HAP-1 (cell line): Measurements from ENCODE around the gene SEPTIN10.

Experiments used
- DNase-seq, 2 experiments: peaks; one replicate each; pipeline ENCODE4 v3.0.0-alpha.2; 2016 to 2020; ENCODE audit warnings: low spot score in 2 of 2
- H3K27me3 ChIP-seq: fragments of 250-450 bp; sonication (Bioruptor Pico); 2 replicates; pipeline ENCODE4 v1.5.1; 2020; ENCODE audit warnings: low read depth, mild to moderate bottlenecking, moderate library complexity
- H3K36me3 ChIP-seq: fragments of 250-450 bp; sonication (Bioruptor Pico); replicated peaks from 2 replicates; pipeline ENCODE4 v1.5.1; 2020; ENCODE audit warnings: mild to moderate bottlenecking
- H3K4me1 ChIP-seq: fragments of 250-450 bp; sonication (Bioruptor Pico); 2 replicates; pipeline ENCODE4 v1.5.1; 2020; ENCODE audit warnings: mild to moderate bottlenecking
- H3K4me3 ChIP-seq: fragments of 250-450 bp; sonication (Bioruptor Pico); 2 replicates; pipeline ENCODE4 v1.5.1; 2020; ENCODE audit warnings: mild to moderate bottlenecking, moderate library complexity
- H3K9me3 ChIP-seq: fragments of 250-450 bp; sonication (Bioruptor Pico); 2 replicates; pipeline ENCODE4 v1.5.1; 2020; ENCODE audit warnings: mild to moderate bottlenecking, moderate library complexity
- in situ Hi-C: fragments of 300-500 bp; cut with MboI; formaldehyde crosslinking; loops from 3 replicates; pipeline ENCODE4 v1.14.3; 2020; ENCODE audit warnings: low sequenced_read_pairs, inconsistent platforms, mixed read lengths

SEPTIN10 gene

DNA sequence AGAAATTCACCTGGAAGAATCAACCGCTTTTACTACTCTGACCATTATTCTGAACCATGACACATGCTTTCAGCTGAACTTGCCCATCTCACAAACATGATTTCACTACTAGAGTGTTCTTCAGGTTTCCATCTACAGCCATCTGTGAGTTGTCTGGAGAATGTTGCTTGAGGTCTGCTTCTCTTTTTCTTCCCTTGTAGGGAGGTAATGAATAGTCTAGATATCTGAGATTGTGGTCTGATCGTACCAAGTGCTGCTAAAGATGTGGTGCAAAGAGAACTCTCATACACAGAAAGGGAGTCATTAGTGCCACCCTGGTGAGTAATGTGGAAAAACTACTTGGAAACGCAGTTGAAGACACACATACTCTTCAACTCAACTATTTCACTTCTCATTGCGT is 10.6 kb upstream of the SEPTIN10 start:
- Histone ChIP-seq H3K4me1 (no peaks in the 10 kb centered on the region), H3K9me3 (no peaks in the 10 kb centered on the region), H3K27me3 (no peaks in the 10 kb centered on the region), H3K36me3 (no peaks in the 10 kb centered on the region), H3K4me3 (no peak overlapping the region)
- no peak for DNase-seq
- in situ Hi-C loops = no loop called here

DNA sequence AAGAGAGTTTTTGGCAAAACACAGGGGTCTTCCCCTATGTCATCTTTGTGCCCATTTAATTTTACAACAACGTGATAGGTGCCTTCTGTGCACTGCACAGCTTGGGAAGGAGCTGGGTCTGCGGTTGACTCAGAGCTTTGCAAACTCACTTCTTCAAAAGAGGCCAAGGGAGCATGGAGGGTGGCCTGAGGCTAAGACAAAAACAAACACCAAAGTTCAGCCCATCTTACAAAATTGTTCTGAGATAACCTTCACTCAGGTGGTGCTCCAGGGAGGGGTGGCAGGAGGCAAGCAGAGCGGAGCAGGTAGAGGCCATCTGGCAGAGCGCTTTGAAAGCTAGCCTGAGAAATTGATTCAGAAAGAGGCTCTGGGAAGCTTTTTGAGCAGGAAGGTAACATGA is 10.2 kb upstream of the SEPTIN10 start:
- H3K4me1 ChIP-seq = no peaks in the 10 kb centered on the region
- H3K9me3 ChIP-seq = no peaks in the 10 kb centered on the region
- H3K36me3 ChIP-seq = no peaks in the 10 kb centered on the region
- H3K27me3 ChIP-seq = no peaks in the 10 kb centered on the region
- DNase-seq = no peak
- in situ Hi-C loops = no loop called here
- no peak overlapping the region for H3K4me3 ChIP-seq

DNA sequence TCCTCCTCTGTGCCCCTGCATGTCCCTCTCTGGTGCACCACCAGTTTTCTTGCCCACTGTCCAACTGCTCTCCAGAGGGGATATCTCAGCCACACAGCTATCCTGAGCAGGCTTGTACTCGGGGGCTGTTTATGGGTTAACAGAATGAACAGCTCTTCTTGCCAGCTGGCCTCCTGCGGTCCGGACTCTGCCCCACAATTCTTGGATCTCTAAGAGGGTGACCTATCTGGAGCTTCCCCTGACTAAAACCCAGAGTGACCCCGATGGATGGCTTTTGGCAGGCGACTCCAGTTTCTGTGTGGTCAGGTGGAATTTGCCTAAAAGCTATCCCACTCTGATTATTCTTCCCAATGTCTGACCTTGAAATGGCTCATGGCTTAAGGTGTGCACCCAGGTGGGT is 9.5 kb upstream of the SEPTIN10 start:
- in situ Hi-C loops = no loop called here
- no peaks in the 10 kb centered on the region for H3K4me1 ChIP-seq
- H3K36me3 ChIP-seq = no peaks in the 10 kb centered on the region
- no peaks in the 10 kb centered on the region for H3K27me3 ChIP-seq
- no peak overlapping the region for H3K4me3 ChIP-seq
- no peak for DNase-seq
- H3K9me3 ChIP-seq = no peaks in the 10 kb centered on the region

DNA sequence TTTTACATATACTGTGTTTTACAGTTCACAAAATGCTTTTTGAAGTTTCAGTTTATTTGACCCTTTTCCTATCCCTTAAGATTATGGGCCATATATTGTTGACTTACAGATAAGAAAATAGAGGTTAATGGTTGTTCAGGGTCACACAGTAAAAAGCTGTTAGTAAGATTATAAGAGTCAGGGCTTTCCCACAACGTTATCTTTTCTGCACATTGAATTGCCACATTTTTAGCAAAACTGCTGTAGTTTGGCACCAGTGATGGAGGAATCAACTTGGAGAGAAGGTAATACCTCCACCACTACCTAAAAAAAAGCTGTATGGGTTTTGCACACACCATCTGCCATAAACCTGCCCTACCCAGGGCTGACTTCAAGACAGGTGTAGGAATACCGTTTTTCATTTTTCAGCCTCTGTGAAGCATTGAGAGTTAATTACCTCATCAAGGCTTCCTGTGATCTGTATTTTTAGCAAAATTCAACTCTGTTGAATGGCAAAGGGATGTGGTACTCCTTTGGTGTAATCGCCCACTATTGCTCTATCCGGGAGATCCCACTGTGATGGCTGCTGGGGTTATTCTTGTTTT is 5.4 kb upstream of the SEPTIN10 start:
- Histone ChIP-seq H3K4me1 (peaks cover 3% of the 10 kb centered on the region; the same call in 1 of the 2 replicates), H3K36me3 (no peaks in the 10 kb centered on the region), H3K27me3 (no peaks in the 10 kb centered on the region), H3K9me3 (no peaks in the 10 kb centered on the region), H3K4me3 (no peak overlapping the region)
- no peak for DNase-seq
- in situ Hi-C loops = no loop called here

DNA sequence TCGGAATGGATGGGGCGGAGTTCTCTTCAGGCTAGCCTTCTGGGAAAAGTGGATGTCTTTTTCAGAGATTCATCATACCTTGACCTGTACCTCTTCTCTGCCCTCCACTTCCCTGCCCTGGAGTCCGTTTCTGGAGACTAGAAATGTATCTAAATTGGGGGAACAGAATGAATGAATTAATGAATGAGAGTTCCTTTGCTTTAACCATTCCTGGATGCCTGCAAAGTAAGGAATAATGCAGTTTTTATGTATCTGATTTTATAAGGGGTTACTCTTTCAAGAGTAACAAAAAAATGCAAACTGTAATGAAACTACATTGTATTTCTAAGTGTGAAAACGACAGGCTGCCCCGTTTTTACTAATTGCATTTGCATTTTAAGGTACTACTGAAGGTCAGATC is 2.4 kb upstream of the SEPTIN10 start:
- Histone ChIP-seq H3K27me3 (no peaks in the 10 kb centered on the region; the same call in 1 of the 2 replicates), H3K9me3 (no peaks in the 10 kb centered on the region), H3K36me3 (no peaks in the 10 kb centered on the region), H3K4me3 (no peak overlapping the region), H3K4me1 (peaks cover 11% of the 10 kb centered on the region)
- in situ Hi-C loops = no loop called here
- DNase-seq = no peak

DNA sequence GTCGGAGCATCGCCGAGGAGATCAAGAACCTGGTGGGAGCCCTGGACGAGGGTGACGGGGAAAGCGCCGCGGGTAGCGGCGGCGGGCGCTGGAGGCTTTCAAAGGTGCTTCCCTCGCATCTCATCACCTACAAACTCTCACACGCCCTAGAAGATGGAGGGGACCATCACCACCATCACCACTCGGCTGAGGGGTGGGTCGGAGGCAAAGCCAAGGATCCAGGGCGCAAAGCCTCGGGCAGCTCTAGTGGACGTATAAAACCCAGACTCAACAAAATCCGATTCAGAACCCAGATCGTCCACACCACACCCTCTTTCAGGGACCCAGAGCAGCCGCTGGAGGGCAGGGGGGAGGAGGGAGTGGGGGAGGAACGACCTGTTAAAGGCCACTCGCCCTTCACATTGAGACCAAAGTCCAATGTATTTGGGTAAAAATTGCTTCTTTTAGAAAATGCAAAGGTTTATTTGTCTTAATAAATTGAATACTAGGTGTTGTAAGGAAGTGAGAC is 1.9 kb upstream of the SEPTIN10 start:
- Histone ChIP-seq H3K9me3 (no peaks in the 10 kb centered on the region), H3K4me3 (no peak overlapping the region), H3K27me3 (no peaks in the 10 kb centered on the region; the same call in 1 of the 2 replicates), H3K4me1 (peaks cover 11% of the 10 kb centered on the region), H3K36me3 (no peaks in the 10 kb centered on the region)
- in situ Hi-C loops = no loop called here
- DNase-seq = no peak

DNA sequence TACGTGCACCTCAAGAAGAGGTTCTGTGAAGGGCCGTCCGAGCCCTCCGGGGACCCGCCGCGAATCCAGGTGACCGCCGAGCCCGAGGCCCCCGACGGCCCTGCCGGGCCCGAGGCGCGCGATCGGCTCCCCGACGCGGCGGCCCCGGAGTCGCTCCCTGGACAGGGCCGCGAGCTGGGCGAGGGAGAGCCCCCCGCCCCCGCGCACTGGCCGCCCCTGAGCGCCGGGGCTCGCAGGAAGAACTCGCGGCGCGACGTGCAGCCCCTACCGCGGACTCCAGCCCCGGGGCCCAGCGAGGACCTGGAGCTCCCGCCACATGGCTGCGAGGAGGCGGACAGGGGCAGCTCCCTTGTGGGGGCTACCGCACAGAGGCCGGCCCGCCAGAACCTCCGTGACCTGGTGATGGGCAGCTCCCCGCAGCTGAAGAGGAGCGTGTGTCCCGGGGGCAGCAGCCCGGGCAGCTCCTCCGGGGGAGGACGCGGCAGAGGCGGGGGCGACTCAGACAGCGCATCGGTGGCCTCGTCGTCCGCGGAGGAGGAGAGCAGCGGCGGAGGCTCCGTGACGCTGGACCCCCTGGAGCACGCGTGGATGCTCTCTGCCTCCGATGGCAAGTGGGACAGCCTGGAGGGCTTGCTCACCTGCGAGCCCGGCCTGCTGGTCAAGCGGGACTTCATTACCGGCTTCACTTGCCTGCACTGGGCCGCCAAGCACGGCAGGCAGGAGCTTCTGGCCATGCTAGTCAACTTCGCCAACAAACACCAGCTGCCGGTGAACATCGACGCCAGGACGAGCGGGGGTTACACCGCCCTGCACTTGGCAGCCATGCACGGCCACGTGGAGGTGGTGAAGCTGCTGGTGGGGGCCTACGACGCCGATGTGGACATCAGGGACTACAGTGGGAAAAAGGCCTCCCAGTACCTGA is 1.2 kb upstream of the SEPTIN10 start:
- H3K36me3 ChIP-seq = no peaks in the 10 kb centered on the region
- H3K9me3 ChIP-seq = no peaks in the 10 kb centered on the region
- in situ Hi-C loops = no loop called here
- H3K27me3 ChIP-seq = no peaks in the 10 kb centered on the region; the same call in 1 of the 2 replicates
- peaks cover 11% of the 10 kb centered on the region for H3K4me1 ChIP-seq
- H3K4me3 ChIP-seq = no peak overlapping the region; the same call in 1 of the 2 replicates
- no peak for DNase-seq

DNA sequence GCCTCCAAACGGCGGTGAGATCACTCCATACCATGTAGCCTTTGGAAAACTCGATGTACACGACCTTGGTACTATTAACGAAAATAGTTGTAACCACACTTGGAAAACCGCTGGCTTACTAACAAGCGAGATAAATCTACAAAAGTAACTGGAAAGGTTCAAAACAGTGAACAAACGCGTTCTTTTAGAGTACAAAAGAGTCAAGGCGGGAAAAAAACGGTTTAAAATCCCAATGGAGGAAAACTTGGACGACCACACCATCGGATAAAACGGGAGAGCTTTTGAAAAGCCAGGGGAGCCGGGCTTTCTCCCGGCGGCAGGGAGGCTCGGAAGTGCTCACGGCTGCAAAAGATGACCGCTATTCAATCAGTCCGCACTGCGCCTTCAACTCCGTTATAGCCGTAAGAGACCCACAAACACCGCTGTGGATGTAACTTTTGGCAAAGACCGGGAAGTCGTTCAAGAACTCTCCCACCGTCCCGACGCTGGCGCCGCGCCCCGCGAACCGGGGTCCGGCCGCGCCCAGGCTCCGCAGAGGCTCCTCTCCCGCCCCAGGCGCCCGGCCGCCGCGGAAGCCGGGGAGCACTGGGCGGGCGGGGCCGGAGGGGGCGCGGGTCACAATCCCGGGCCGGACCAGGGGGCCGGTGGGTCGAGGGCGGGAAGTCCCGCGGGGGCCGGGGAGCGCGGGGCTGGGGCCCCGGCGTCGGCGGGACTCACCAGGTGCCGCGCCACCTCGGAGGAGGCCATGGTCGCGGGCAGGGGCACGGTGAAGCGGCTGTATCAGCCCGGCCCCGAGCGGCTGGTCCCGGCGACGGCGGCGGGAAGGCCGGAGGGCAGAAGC is 465 bp downstream of the SEPTIN10 start:
- DNase-seq = peak in 1 of 2 experiments; percentile 54
- H3K4me3 ChIP-seq = peak overlapping the region; percentile 73
- in situ Hi-C loops = no loop called here
- H3K9me3 ChIP-seq = no peaks in the 10 kb centered on the region
- H3K27me3 ChIP-seq = no peaks in the 10 kb centered on the region; the same call in 1 of the 2 replicates
- H3K4me1 ChIP-seq = peaks cover 15% of the 10 kb centered on the region
- no peaks in the 10 kb centered on the region for H3K36me3 ChIP-seq

DNA sequence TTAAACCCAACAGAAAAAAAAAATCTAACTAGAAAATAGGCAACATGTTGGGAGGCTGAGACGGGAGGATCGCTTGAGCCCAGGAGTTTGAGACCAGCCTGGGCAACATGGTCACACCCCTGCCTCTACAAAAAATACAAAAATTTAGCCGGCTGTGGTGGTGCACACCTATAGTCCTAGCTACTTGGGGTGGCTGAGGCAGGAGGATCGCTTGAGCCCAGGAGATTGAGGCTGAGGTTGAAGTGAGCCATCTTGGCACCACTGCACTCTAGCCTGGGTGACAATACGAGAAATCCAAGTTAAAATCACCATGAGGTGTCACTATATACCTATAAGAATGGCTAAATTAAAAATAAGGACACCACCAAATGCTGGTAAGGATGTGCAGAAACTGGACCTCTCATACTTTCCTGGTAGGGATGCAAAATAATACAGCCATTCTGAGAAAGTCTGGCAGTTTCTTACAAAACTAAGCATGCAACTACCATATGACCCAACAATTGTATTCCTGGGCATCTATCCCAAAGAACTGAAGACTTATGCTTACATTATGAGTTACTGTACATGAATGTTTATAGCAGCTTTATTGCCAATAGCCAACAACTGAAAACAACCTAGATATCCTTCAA is 2.2 kb downstream of the SEPTIN10 start:
- peak overlapping the region; percentile 73 for H3K4me3 ChIP-seq
- no peaks in the 10 kb centered on the region; the same call in 1 of the 2 replicates for H3K27me3 ChIP-seq
- in situ Hi-C loops = no loop called here
- no peaks in the 10 kb centered on the region for H3K36me3 ChIP-seq
- H3K4me1 ChIP-seq = peaks cover 27% of the 10 kb centered on the region
- no peaks in the 10 kb centered on the region for H3K9me3 ChIP-seq
- DNase-seq = no peak

DNA sequence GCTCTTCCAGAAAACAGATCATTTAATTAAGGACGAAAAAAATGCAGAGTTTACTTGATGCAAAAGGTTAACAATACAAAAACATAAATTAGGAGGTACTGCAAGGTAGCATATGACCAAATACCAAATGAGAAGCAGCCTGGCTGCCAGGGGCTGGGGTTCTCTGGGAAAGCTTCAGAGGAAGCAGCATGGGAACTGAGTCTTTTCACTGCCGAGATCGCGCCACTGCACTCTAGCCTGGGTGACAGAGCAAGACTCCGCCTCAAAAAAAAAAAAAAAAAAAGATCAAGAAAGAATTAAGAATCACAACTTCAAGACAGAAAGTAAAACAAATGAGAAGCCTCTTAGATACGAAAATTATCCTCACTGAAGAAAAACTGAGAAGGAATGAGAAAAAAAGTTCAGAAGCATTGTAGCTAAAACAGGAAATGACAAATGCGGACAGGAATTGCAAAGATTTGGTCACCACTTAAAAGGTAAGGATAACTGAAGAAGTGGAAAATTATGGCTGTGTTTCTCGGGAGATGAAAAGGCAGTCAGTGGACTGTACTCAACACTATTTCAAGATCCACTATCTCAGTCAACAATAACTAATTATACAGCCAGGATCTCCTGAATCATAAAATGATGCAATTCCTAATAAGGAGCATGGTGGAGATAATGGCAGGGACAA is 4.3 kb downstream of the SEPTIN10 start:
- H3K27me3 ChIP-seq = no peaks in the 10 kb centered on the region; the same call in 1 of the 2 replicates
- DNase-seq = no peak
- no peak overlapping the region for H3K4me3 ChIP-seq
- in situ Hi-C loops = no loop called here
- H3K36me3 ChIP-seq = no peaks in the 10 kb centered on the region
- H3K9me3 ChIP-seq = no peaks in the 10 kb centered on the region
- H3K4me1 ChIP-seq = peaks cover 32% of the 10 kb centered on the region

DNA sequence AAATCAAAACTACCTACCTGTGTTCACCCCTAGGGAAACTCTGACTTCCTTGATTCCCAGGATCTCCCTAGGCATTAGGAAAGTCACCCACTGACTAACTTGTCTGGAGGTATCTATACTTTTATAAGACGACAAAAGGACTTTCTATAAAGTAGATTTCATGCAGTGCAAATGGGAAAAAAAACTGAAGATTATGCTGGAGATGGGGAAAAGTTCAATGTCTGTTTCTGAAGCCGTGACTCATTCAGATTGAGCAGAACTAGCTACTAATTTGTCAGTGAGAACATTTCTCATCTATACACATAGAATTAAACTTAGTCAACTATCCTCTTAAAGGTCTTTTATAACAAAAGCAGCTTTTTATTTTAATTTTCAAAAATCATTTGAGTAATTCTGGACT is 6.0 kb downstream of the SEPTIN10 start:
- peaks cover 32% of the 10 kb centered on the region for H3K4me1 ChIP-seq
- H3K36me3 ChIP-seq = no peaks in the 10 kb centered on the region
- no peak for DNase-seq
- H3K4me3 ChIP-seq = no peak overlapping the region
- H3K27me3 ChIP-seq = no peaks in the 10 kb centered on the region; the same call in 1 of the 2 replicates
- H3K9me3 ChIP-seq = no peaks in the 10 kb centered on the region
- in situ Hi-C loops = no loop called here

DNA sequence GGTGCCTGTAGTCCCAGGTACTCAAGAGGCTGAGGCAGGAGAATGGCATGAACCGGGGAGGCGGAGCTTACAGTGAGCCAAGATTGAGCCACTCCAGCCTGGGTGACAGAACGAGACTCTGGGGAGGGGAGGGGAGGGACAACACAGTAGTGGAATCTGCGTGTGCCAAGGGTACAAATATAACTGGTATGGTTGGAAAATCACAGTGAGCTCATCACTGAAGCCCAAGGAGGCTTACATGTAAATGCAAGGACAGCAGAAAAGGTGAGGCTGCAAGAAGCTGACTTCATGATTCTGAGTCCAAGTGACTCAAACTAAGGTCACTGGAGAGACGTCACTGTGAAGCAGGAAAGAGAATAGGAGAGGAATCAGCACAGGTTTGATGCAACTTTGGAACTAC is 9.2 kb downstream of the SEPTIN10 start:
- Histone ChIP-seq H3K4me3 (no peak overlapping the region), H3K36me3 (no peaks in the 10 kb centered on the region), H3K27me3 (no peaks in the 10 kb centered on the region), H3K9me3 (no peaks in the 10 kb centered on the region), H3K4me1 (peaks cover 39% of the 10 kb centered on the region)
- DNase-seq = no peak
- in situ Hi-C loops = no loop called here
